K562 (cell line): ENCODE data around the gene FLCN. TPM values are rescaled to one million over a fixed set of nuclear protein-coding genes. Genes with fewer than 3 reads are reported as not detected.

Experiments used
- CHD1 ChIP-seq: fragments of 200-600 bp; sonication (generic); IDR thresholded peaks from one replicate; pipeline ENCODE4 v1.6.1; 2012; ENCODE audit warnings: mild to moderate bottlenecking, moderate library complexity, low read length, inconsistent platforms
- COPS2 ChIP-seq: fragments of 450-650 bp; conservative IDR thresholded peaks from 2 replicates; pipeline ENCODE4 v1.6.1; 2016; ENCODE audit warnings: mild to moderate bottlenecking, moderate library complexity
- MYC ChIP-seq, 2 experiments: fragments of 250-450 bp in 1 of 2; sonication (Bioruptor Pico) in 1 of 2; IDR thresholded peaks; 2 replicates each; pipeline versions ENCODE4 v1.5.1 to v1.6.1; 2012 to 2021; ENCODE audit warnings: low read depth in 2 of 2, borderline replicate concordance in 1 of 2, improper control_type of control experiment in 1 of 2, low read length in 1 of 2, mild to moderate bottlenecking in 1 of 2, moderate library complexity in 1 of 2
- SMARCE1 ChIP-seq: fragments of 450-650 bp; IDR thresholded peaks from 2 replicates; pipeline ENCODE4 v1.7.1; 2016; ENCODE audit warnings: mild to moderate bottlenecking
- ZNF592 ChIP-seq: fragments of 450-650 bp; IDR thresholded peaks from 2 replicates; pipeline ENCODE4 v1.6.1; 2017; ENCODE audit warnings: antibody characterized with exemption, mild to moderate bottlenecking
- polyA plus RNA-seq, 8 experiments: library from polyadenylated mRNA; depleted of rRNA in 4 of 8; stranded (reverse) in 5 of 8; unstranded in 3 of 8; fragments of >200 nt; fragmentation: Nextera tagmentation in 2 of 8; fragmentation: Illumina TruSeq in 1 of 8; extraction: Ambion mirVana in 2 of 8; extraction: Trizol in 1 of 8; gene quantifications; 2 replicates each; pipeline versions ENCODE4 v1.2.1 to v1.2.3, GENCODE V29; 2011 to 2014; ENCODE audit warnings: inconsistent platforms in 1 of 8, missing spikeins in 1 of 8
- total RNA-seq, 7 experiments: library from RNA; depleted of rRNA in 6 of 7; stranded (reverse); fragments of >200 nt in 6 of 7; fragmentation: Illumina TruSeq in 2 of 7; extraction: Trizol in 2 of 7; gene quantifications; 2 replicates each; pipeline versions ENCODE4 v1.2.1 to v1.2.3, GENCODE V29; 2011 to 2021; ENCODE audit warnings: low replicate concordance in 1 of 7
- TF ChIP-seq, protein P1 (sequence below): fragments of 250-450 bp; sonication (Bioruptor Pico); IDR thresholded peaks from 2 replicates; pipeline ENCODE4 v1.5.0; 2021; ENCODE audit warnings: mild to moderate bottlenecking, borderline replicate concordance
- TF ChIP-seq, protein P2 (sequence below): sonication (generic); formaldehyde crosslinking; IDR thresholded peaks from 2 replicates; pipeline ENCODE4 v1.9.0; 2022; ENCODE audit warnings: mild to moderate bottlenecking, missing genetic modification reagents
- TF ChIP-seq, protein P3 (sequence below): IDR thresholded peaks from 2 replicates; pipeline ENCODE4 v1.6.1; 2012; ENCODE audit warnings: low read depth, low read length, improper control_type of control experiment, borderline replicate concordance

The FLCN gene
- total and polyA plus RNA-seq, 9 of the 15 experiments (the other 6 are each of a cell fraction or from before 2014, with no cell fraction given) = 1.6 to 33.5 (median 10.9) TPM

DNA sequence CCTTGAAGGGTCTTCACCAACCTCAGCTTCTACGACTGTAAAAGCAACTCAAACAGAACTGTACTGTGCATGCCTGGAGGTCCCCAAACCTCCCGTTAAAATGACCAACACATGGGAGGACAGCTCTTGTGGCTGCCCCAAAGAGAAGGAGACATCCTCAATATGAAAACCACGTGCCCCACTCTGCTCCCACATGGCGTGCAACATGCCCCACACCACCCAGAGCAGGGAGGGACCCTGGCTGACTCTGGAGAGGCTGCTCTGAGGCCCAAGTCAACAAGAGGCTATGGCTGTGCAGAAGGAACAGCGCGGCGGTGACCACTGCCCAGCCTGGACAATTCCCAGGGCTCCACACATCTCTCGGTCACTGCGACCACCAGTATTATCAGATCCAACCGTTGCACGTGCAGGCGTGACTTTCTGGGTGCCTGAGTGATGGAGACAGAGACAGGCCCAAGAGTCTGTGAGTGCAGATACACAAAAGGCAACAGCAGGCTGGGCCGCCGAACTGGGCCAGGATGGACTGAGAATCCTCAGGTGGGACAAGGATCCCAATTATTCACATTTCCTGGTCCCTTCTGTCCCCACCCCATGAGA is 32.2 kb downstream of the FLCN start (continued):
- TF ChIP-seq, protein P1, sequence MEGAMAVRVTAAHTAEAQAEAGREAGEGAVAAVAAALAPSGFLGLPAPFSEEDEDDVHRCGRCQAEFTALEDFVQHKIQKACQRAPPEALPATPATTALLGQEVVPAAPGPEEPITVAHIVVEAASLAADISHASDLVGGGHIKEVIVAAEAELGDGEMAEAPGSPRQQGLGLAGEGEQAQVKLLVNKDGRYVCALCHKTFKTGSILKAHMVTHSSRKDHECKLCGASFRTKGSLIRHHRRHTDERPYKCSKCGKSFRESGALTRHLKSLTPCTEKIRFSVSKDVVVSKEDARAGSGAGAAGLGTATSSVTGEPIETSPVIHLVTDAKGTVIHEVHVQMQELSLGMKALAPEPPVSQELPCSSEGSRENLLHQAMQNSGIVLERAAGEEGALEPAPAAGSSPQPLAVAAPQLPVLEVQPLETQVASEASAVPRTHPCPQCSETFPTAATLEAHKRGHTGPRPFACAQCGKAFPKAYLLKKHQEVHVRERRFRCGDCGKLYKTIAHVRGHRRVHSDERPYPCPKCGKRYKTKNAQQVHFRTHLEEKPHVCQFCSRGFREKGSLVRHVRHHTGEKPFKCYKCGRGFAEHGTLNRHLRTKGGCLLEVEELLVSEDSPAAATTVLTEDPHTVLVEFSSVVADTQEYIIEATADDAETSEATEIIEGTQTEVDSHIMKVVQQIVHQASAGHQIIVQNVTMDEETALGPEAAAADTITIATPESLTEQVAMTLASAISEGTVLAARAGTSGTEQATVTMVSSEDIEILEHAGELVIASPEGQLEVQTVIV = no peak
- TF ChIP-seq, protein P2, sequence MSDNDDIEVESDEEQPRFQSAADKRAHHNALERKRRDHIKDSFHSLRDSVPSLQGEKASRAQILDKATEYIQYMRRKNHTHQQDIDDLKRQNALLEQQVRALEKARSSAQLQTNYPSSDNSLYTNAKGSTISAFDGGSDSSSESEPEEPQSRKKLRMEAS (CRISPR knock-in tag) = peak; percentile 49
- TF ChIP-seq ZNF592 = 0 out of 2 replicates have a peak, but pooled peaks have one; percentile 21
- TF ChIP-seq, protein P3, sequence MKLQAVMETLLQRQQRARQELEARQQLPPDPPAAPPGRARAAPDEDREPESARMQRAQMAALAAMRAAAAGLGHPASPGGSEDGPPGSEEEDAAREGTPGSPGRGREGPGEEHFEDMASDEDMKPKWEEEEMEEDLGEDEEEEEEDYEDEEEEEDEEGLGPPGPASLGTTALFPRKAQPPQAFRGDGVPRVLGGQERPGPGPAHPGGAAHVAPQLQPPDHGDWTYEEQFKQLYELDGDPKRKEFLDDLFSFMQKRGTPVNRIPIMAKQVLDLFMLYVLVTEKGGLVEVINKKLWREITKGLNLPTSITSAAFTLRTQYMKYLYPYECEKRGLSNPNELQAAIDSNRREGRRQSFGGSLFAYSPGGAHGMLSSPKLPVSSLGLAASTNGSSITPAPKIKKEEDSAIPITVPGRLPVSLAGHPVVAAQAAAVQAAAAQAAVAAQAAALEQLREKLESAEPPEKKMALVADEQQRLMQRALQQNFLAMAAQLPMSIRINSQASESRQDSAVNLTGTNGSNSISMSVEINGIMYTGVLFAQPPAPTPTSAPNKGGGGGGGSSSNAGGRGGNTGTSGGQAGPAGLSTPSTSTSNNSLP = no peak
- peak; percentile 43; the same call in 1 of the 2 replicates for TF ChIP-seq MYC (IDR thresholded peaks at IDR 0.05; ENCODE audit: low read depth, low read length)
- no peak for TF ChIP-seq MYC (CRISPR knock-in tag; IDR thresholded peaks at IDR 0.05; ENCODE audit: borderline replicate concordance, low read depth)
- TF ChIP-seq SMARCE1 = no peak
- peak; percentile 43 for TF ChIP-seq CHD1
- no peak for TF ChIP-seq COPS2
